Measurements from ENCODE around the gene ZBED5.

- no peak for TF ChIP-seq EP300 (IDR thresholded peaks at IDR 0.05; ENCODE audit: low read depth)
- TF ChIP-seq CTCF (IDR thresholded peaks at IDR 0.05) = no peak
Measured at GRCh38 chr11:10828402-10828801, 29.5 kb downstream of the ZBED5 start.
